ENCODE results near the gene REG4.
A peak's percentile ranks its signal among the peaks of the same experiment; 100 is the strongest.

DNA sequence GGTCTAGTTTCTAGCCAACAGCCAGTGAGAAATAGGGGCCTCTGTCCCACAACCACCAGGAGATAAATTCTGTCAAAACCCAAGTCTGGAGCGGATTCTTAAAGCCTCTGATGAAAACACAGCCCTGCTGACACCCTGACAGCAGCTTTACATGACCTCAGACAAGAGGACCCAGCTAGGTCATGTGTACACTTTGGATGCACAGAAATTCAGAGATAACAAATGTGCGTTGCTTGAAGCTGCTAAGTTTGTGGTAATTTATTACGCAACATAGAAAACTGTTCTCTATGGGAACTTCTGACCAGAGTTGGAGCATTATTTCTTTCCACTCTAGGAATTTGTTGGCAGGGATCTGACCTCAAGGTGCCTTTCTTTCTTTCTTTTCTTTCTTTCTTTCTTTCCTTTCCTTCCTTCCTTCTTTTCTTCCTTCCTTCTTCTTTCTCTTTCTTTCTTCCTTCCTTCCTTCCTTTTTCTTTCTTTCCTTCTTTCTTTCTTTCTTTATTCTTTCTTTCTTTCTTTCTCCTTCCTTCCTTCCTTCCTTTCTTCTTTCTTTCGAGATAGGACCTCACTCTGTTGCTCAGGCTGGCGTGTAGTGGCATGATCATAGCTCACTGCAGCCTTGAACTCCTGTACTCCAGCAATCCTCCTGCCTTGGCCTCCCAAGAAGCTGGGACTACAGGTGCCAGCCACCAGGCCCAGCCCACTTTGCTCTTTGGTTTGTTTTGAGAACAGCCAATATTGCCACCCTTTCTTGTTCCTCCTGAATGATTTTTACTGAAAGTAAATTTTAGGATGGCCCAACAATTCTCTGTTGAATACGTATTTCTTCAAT lies 27.7 kb downstream of the REG4 start:
- no peak for TF ChIP-seq CTCF (IDR thresholded peaks at IDR 0.05; ENCODE audit: low read depth, low read length)
- peak; percentile 44 for TF ChIP-seq MAX (IDR thresholded peaks at IDR 0.05; ENCODE audit: low read depth, low read length)
- no peak for TF ChIP-seq POLR2A (IDR thresholded peaks at IDR 0.05; ENCODE audit: extremely low read depth, insufficient read length)
- TF ChIP-seq MYC (IDR thresholded peaks at IDR 0.05; ENCODE audit: low read depth, low read length), result no peak

Measured in NB4 (cell line).